Measurements from ENCODE around the gene EXD1. TPM values are rescaled to one million over a fixed set of nuclear protein-coding genes. Genes with fewer than 3 reads are reported as not detected.
A peak's percentile ranks its signal among the peaks of the same experiment; 100 is the strongest.

Gene EXD1
- total and polyA plus RNA-seq, 10 donors = not detected

- Histone ChIP-seq H3K4me3 (no peak overlapping the region), H3K4me1 (peaks cover 0 to 42% (median 16%) of the 10 kb centered on the region in 6 donors), H3K9me3 (no peaks in the 10 kb centered on the region), H3K36me3 (peaks cover 0 to 71% (median 21%) of the 10 kb centered on the region in 6 donors), H3K27ac (peak overlapping the region in 3 of 8 donors; percentile 38 to 55 (median 45)), H3K27me3 (replicated peaks in 1 of 7) (no peaks in the 10 kb centered on the region)
- no peak for DNase-seq
- 78 to 83% (median 82%) methylated on average over 12 of the region's 12 CpGs for WGBS, 5 donors
- TF ChIP-seq CTCF (IDR thresholded peaks at IDR 0.05 in 8 of 11, conservative IDR thresholded peaks at IDR 0.05 in 3 of 11) = no peak
- no peak for TF ChIP-seq POLR2A (IDR thresholded peaks at IDR 0.05)
- TF ChIP-seq POLR2AphosphoS5 (IDR thresholded peaks at IDR 0.05) = no peak
- intact Hi-C loops (cut with DNase I; ENCODE audit: low total_unique reads) = no loop called here
Measured at GRCh38 chr15:41259546-41260189, 29.1 kb upstream of the EXD1 start.

- no peak for DNase-seq
- Histone ChIP-seq H3K27me3 (replicated peaks in 1 of 7) (no peaks in the 10 kb centered on the region), H3K36me3 (peaks cover 0 to 71% (median 15%) of the 10 kb centered on the region in 6 donors), H3K9me3 (no peaks in the 10 kb centered on the region), H3K4me1 (peaks cover 0 to 46% (median 16%) of the 10 kb centered on the region in 6 donors), H3K27ac (peak overlapping the region in 5 of 8 donors; percentile 11 to 55 (median 38)), H3K4me3 (peak overlapping the region in 1 of 8 donors; percentile 26)
- WGBS, 5 donors = 15 to 39% (median 32%) methylated on average over 3 of the region's 3 CpGs
- intact Hi-C loops (cut with DNase I; ENCODE audit: low total_unique reads) = no loop called here
- no peak for TF ChIP-seq POLR2AphosphoS5 (IDR thresholded peaks at IDR 0.05)
Measured at GRCh38 chr15:41258750-41259471, 28.4 kb upstream of the EXD1 start.

DNA sequence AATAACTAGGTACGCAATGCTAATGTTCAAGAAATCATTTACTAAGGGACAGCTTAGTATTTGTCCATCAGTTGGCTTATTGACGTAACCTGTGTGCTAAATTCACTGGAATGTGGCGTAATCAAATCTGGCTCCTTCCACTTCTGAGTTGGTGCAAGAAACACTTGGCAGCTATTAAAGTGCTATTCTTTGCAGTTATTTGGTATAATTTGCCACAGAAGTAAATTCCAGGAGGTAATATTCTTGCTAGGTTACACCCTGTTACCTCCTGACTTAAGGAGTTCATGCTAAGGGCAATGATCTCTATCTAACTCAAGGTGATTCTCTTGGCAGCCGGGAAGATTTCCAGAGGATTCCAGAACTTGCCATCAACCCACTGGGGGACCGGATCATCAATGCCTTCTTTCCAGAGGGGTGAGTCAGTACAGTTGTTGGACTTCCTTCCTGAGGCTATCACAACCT, 26.1 kb upstream of the EXD1 start:
- TF ChIP-seq CTCF (IDR thresholded peaks at IDR 0.05 in 8 of 11, conservative IDR thresholded peaks at IDR 0.05 in 3 of 11) = no peak
- no peak for TF ChIP-seq POLR2A (IDR thresholded peaks at IDR 0.05)
- no peak for TF ChIP-seq POLR2AphosphoS5 (IDR thresholded peaks at IDR 0.05)
- Histone ChIP-seq H3K4me1 (peaks cover 0 to 46% (median 16%) of the 10 kb centered on the region in 6 donors), H3K27ac (no peak overlapping the region), H3K27me3 (replicated peaks in 1 of 7) (no peaks in the 10 kb centered on the region), H3K36me3 (peaks cover 0 to 73% (median 7%) of the 10 kb centered on the region in 6 donors), H3K9me3 (no peaks in the 10 kb centered on the region), H3K4me3 (no peak overlapping the region)
- 64 to 86% (median 73%) methylated on average over 5 of the region's 5 CpGs for WGBS, 5 donors
- no peak for DNase-seq
- intact Hi-C loops (cut with DNase I; ENCODE audit: low total_unique reads) = no loop called here

GRCh38 chr15:41256103-41256502, 25.5 kb upstream of the EXD1 start:
- TF ChIP-seq CTCF (IDR thresholded peaks at IDR 0.05 in 8 of 11, conservative IDR thresholded peaks at IDR 0.05 in 3 of 11) (no peak), POLR2A (IDR thresholded peaks at IDR 0.05) (no peak), POLR2AphosphoS5 (IDR thresholded peaks at IDR 0.05) (no peak)
- H3K27ac ChIP-seq = no peak overlapping the region
- 92 to 99% (median 93%) methylated on average over 3 of the region's 3 CpGs for WGBS, 5 donors
- H3K4me1 ChIP-seq = peaks cover 0 to 46% (median 16%) of the 10 kb centered on the region in 6 donors
- no peaks in the 10 kb centered on the region for H3K27me3 ChIP-seq (replicated peaks in 1 of 7)
- no peak overlapping the region for H3K4me3 ChIP-seq
- peaks cover 0 to 73% (median 7%) of the 10 kb centered on the region in 6 donors for H3K36me3 ChIP-seq
- no peak for DNase-seq
- no peaks in the 10 kb centered on the region for H3K9me3 ChIP-seq
- intact Hi-C loops (cut with DNase I; ENCODE audit: low total_unique reads) = no loop called here

Data from spleen (tissue), 11 donors.